Breast epithelium (tissue), 3 donors: ENCODE results near the gene IVD.
A peak's percentile ranks its signal among the peaks of the same experiment; 100 is the strongest.

Experiments
- CTCF ChIP-seq, 3 donors: fragments of 450-650 bp; IDR thresholded peaks; one replicate each; pipeline ENCODE4 v1.5.1; 2016 to 2017; ENCODE audit warnings: antibody characterized with exemption in 3 of 3, mild to moderate bottlenecking in 3 of 3, moderate library complexity in 3 of 3
- POLR2A ChIP-seq: fragments of 450-650 bp; IDR thresholded peaks from one replicate; pipeline ENCODE4 v1.6.1; 2016; ENCODE audit warnings: antibody characterized with exemption, mild to moderate bottlenecking, moderate library complexity
- POLR2AphosphoS5 ChIP-seq, 3 donors: sonication (generic); formaldehyde crosslinking; IDR thresholded peaks; one replicate each; pipeline ENCODE4 v1.6.1; 2017; ENCODE audit warnings: antibody characterized with exemption in 3 of 3

- TF ChIP-seq CTCF (IDR thresholded peaks at IDR 0.05): no peak
- peak; percentile 20 for TF ChIP-seq POLR2A
- peak in 1 of 3 donors; percentile 8 for TF ChIP-seq POLR2AphosphoS5 (IDR thresholded peaks at IDR 0.05)
These were observed 65.0 kb downstream of the IVD start, which contains the start of gene CHST14 for GRCh38 chr15:40470423-40471104.
